Glutamatergic neuron (in vitro differentiated cells): ENCODE data around the gene REL. TPM values are rescaled to one million over a fixed set of nuclear protein-coding genes. Genes with fewer than 3 reads are reported as not detected.

ENCODE experiments used
- DNase-seq: peaks from one replicate; pipeline ENCODE4 v3.0.0; 2022
- H3K27ac Mint-ChIP-seq: one replicate; pipeline ENCODE4 v1.8.0; 2020; ENCODE audit warnings: mild to moderate bottlenecking, mixed read lengths, inconsistent platforms; ENCODE audit not compliant: unreplicated experiment
- H3K27me3 Mint-ChIP-seq: one replicate; pipeline ENCODE4 v1.8.0; 2020; ENCODE audit warnings: mild to moderate bottlenecking, moderate library complexity, mixed read lengths, inconsistent platforms; ENCODE audit not compliant: unreplicated experiment
- H3K36me3 Mint-ChIP-seq: one replicate; pipeline ENCODE4 v1.8.0; 2020; ENCODE audit warnings: mild to moderate bottlenecking, mixed read lengths, inconsistent platforms; ENCODE audit not compliant: unreplicated experiment
- H3K4me1 Mint-ChIP-seq: one replicate; pipeline ENCODE4 v1.8.0; 2020; ENCODE audit warnings: mild to moderate bottlenecking, low read depth, mixed read lengths, inconsistent platforms; ENCODE audit not compliant: unreplicated experiment
- H3K4me3 Mint-ChIP-seq: one replicate; pipeline ENCODE4 v1.8.0; 2020; ENCODE audit warnings: mild to moderate bottlenecking, mixed read lengths, inconsistent platforms; ENCODE audit not compliant: unreplicated experiment
- H3K9me3 Mint-ChIP-seq: one replicate; pipeline ENCODE4 v1.8.0; 2020; ENCODE audit warnings: mild to moderate bottlenecking, moderate library complexity, mixed read lengths, inconsistent platforms; ENCODE audit not compliant: unreplicated experiment
- CTCF ChIP-seq: fragments of 200-600 bp; sonication (generic); IDR thresholded peaks from one replicate; pipeline ENCODE4 v1.5.0; 2021; ENCODE audit not compliant: partially characterized antibody, unreplicated experiment
- total RNA-seq: library from RNA; stranded (reverse); fragmentation: NEBNext Ultra II Directional; extraction: Animal tissue kit (Norgen Biotek cat#: 25700); gene quantifications from one replicate; pipeline ENCODE4 v1.2.1, GENCODE V29; 2021; ENCODE audit not compliant: unreplicated experiment

Gene REL
- total RNA-seq, 1 donor from 2014 or later = 2.1 TPM

- no peak overlapping the region for H3K4me3 Mint-ChIP-seq
- peaks cover 1% of the 10 kb centered on the region for H3K9me3 Mint-ChIP-seq
- no peak for TF ChIP-seq CTCF
Observed at GRCh38 chr2:60957224-60957623, 75.8 kb downstream of the REL start.

GRCh38 chr2:60957643-60958042 lies 76.3 kb downstream of the REL start:
- Mint-ChIP-seq H3K4me3 (no peak overlapping the region), H3K9me3 (peaks cover 1% of the 10 kb centered on the region), H3K27ac (no peak overlapping the region), H3K4me1 (no peaks in the 10 kb centered on the region), H3K27me3 (no peaks in the 10 kb centered on the region), H3K36me3 (no peaks in the 10 kb centered on the region)
- no peak for DNase-seq
- TF ChIP-seq CTCF = no peak

More at GRCh38 chr2:60957224-60957623, 75.8 kb downstream of the REL start:
- Mint-ChIP-seq H3K36me3 (no peaks in the 10 kb centered on the region), H3K27me3 (no peaks in the 10 kb centered on the region), H3K4me1 (no peaks in the 10 kb centered on the region), H3K27ac (no peak overlapping the region)
- DNase-seq = no peak

GRCh38 chr2:60958361-60958760 lies 77.0 kb downstream of the REL start:
- H3K36me3 Mint-ChIP-seq = no peaks in the 10 kb centered on the region
- no peak for TF ChIP-seq CTCF
- H3K4me3 Mint-ChIP-seq = no peak overlapping the region
- no peak for DNase-seq
- no peaks in the 10 kb centered on the region for H3K27me3 Mint-ChIP-seq
- no peak overlapping the region for H3K27ac Mint-ChIP-seq
- no peaks in the 10 kb centered on the region for H3K4me1 Mint-ChIP-seq
- H3K9me3 Mint-ChIP-seq = no peaks in the 10 kb centered on the region

- Mint-ChIP-seq H3K27me3 (no peaks in the 10 kb centered on the region), H3K4me3 (no peak overlapping the region), H3K36me3 (no peaks in the 10 kb centered on the region), H3K27ac (no peak overlapping the region), H3K9me3 (no peaks in the 10 kb centered on the region), H3K4me1 (no peaks in the 10 kb centered on the region)
- TF ChIP-seq CTCF = no peak
- no peak for DNase-seq
Observed at GRCh38 chr2:60958800-60959199, 77.4 kb downstream of the REL start.

GRCh38 chr2:60959501-60959900 lies 78.1 kb downstream of the REL start:
- no peaks in the 10 kb centered on the region for H3K9me3 Mint-ChIP-seq
- no peak for DNase-seq
- no peaks in the 10 kb centered on the region for H3K27me3 Mint-ChIP-seq
- TF ChIP-seq CTCF = no peak
- H3K4me3 Mint-ChIP-seq = no peak overlapping the region
- no peak overlapping the region for H3K27ac Mint-ChIP-seq
- no peaks in the 10 kb centered on the region for H3K36me3 Mint-ChIP-seq
- H3K4me1 Mint-ChIP-seq = no peaks in the 10 kb centered on the region
